HepG2 (cell line): ENCODE measurements around the gene NDUFB5. TPM values are rescaled to one million over a fixed set of nuclear protein-coding genes. Genes with fewer than 3 reads are reported as not detected.

ENCODE experiments used
- GATAD1 ChIP-seq: IDR thresholded peaks from 2 replicates; pipeline ENCODE4 v1.6.1; 2016; ENCODE audit warnings: missing genetic modification reagents, missing compliant biosample characterization
- HNRNPH1 ChIP-seq: fragments of 200-400 bp; formaldehyde crosslinking; optimal IDR thresholded peaks from 2 replicates; pipeline ENCODE3; 2017; ENCODE audit warnings: mild to moderate bottlenecking, low read depth, low read length
- MTA1 ChIP-seq: sonication (generic); formaldehyde crosslinking; IDR thresholded peaks from 2 replicates; pipeline ENCODE4 v1.4.0; 2020; ENCODE audit warnings: missing genetic modification reagents, mild to moderate bottlenecking, borderline replicate concordance
- POLR2A ChIP-seq, 2 experiments: IDR thresholded peaks; 2 replicates each; pipeline ENCODE4 v1.6.1; 2011; ENCODE audit warnings: low read depth in 2 of 2, low read length in 2 of 2, mild to moderate bottlenecking in 1 of 2, moderate library complexity in 1 of 2; ENCODE audit not compliant: insufficient read depth in 1 of 2
- TAF15 ChIP-seq: fragments of 200-400 bp; formaldehyde crosslinking; IDR thresholded peaks from one replicate; pipeline ENCODE4 v1.6.1; 2018; ENCODE audit warnings: mild to moderate bottlenecking, low read depth, low read length; ENCODE audit not compliant: poor library complexity, severe bottlenecking
- ZNF543 ChIP-seq: sonication (generic); formaldehyde crosslinking; IDR thresholded peaks from 2 replicates; pipeline ENCODE4 v1.4.0; 2020; ENCODE audit warnings: mild to moderate bottlenecking, missing genetic modification reagents
- ZNF557 ChIP-seq: sonication (generic); formaldehyde crosslinking; IDR thresholded peaks from 2 replicates; pipeline ENCODE4 v1.4.0; 2020; ENCODE audit warnings: missing genetic modification reagents
- ZNF619 ChIP-seq: sonication (generic); formaldehyde crosslinking; IDR thresholded peaks from 2 replicates; pipeline ENCODE4 v1.4.0; 2020; ENCODE audit warnings: mild to moderate bottlenecking, missing genetic modification reagents
- ZNF713 ChIP-seq: sonication (generic); formaldehyde crosslinking; IDR thresholded peaks from 2 replicates; pipeline ENCODE4 v1.4.0; 2020; ENCODE audit warnings: mild to moderate bottlenecking, missing genetic modification reagents
- ZNF839 ChIP-seq: sonication (generic); formaldehyde crosslinking; IDR thresholded peaks from 2 replicates; pipeline ENCODE4 v1.4.0; 2020; ENCODE audit warnings: missing genetic modification reagents, mild to moderate bottlenecking, borderline replicate concordance
- polyA plus RNA-seq, 8 experiments: library from polyadenylated mRNA; depleted of rRNA in 3 of 8; stranded (reverse) in 7 of 8; unstranded in 1 of 8; fragments of >200 nt; fragmentation: Illumina TruSeq in 4 of 8; extraction: Trizol in 4 of 8; gene quantifications; 2 replicates each; pipeline versions ENCODE4 v1.2.1 to v1.2.3, GENCODE V29; 2011 to 2016; ENCODE audit warnings: low read depth in 4 of 8, missing spikeins in 1 of 8, mixed read lengths in 1 of 8; ENCODE audit not compliant: insufficient read depth in 1 of 8
- total RNA-seq, 5 experiments: library from RNA; depleted of rRNA; stranded (reverse); fragments of >200 nt; fragmentation: Illumina TruSeq; extraction: Trizol; gene quantifications; 2 replicates each; pipeline ENCODE4 v1.2.3, GENCODE V29; 2016; ENCODE audit warnings: low read depth in 1 of 5
- TF ChIP-seq, protein P1 (sequence below): sonication (generic); formaldehyde crosslinking; IDR thresholded peaks from 2 replicates; pipeline ENCODE4 v1.4.0; 2020; ENCODE audit warnings: missing genetic modification reagents
- TF ChIP-seq, protein P2 (sequence below): sonication (generic); formaldehyde crosslinking; IDR thresholded peaks from 2 replicates; pipeline ENCODE4 v1.9.0; 2021; ENCODE audit warnings: missing genetic modification reagents, borderline replicate concordance
- TF ChIP-seq, protein P3 (sequence below): sonication (generic); formaldehyde crosslinking; IDR thresholded peaks from 2 replicates; pipeline ENCODE4 v1.8.0; 2022; ENCODE audit warnings: low read depth, missing genetic modification reagents
- TF ChIP-seq, protein P4 (sequence below): sonication (generic); formaldehyde crosslinking; IDR thresholded peaks from 2 replicates; pipeline ENCODE4 v1.8.0; 2022; ENCODE audit warnings: missing genetic modification reagents, low read depth, mild to moderate bottlenecking, borderline replicate concordance
- TF ChIP-seq, protein P5 (sequence below): sonication (generic); formaldehyde crosslinking; IDR thresholded peaks from 2 replicates; pipeline ENCODE4 v1.4.0; 2020; ENCODE audit warnings: missing genetic modification reagents, mild to moderate bottlenecking, borderline replicate concordance
- TF ChIP-seq, protein P6 (sequence below): sonication (generic); formaldehyde crosslinking; IDR thresholded peaks from 2 replicates; pipeline ENCODE4 v1.8.0; 2022; ENCODE audit warnings: mild to moderate bottlenecking, missing genetic modification reagents, moderate library complexity

Gene NDUFB5
- total and polyA plus RNA-seq, 2 of the 13 experiments (the other 11 are each of a cell fraction or from before 2014, with no cell fraction given) = 43.3 to 120 TPM

DNA sequence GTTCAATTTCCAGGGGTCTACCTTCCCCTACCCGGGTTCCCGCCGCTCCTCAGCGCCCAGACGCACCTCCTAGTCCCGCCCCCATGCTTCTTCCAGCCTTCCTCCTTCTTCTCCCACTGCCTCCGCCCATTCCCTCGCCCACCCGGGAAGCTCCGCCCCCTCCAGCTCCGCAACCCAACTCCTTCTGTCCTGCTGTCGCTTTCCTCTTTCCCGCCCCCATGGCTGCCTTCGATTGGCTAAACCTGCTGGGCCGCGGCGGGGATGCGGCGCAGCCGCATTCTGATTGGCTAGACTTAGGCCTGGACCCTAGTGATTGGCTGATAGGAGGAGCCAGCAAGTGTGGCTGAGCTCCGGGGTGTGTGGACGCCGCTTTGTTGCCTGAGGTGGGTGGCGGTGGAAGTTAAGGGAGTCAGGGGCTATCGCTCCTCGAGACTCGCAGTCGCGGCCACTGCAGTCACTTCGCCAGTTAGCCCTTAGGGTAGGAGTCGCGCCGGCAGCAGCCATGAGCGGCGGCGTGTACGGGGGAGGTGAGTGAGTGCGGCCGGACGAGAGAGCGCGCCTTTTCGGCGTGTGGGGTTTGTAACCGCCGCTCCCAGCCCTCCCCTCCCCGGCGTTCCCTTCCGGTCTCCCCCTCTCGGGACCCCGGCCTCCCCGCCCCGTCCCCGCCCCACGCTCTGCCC lies 41.9 kb upstream of the NDUFB5 start, which contains the start of gene ACTL6A (continued):
- TF ChIP-seq, protein P1, sequence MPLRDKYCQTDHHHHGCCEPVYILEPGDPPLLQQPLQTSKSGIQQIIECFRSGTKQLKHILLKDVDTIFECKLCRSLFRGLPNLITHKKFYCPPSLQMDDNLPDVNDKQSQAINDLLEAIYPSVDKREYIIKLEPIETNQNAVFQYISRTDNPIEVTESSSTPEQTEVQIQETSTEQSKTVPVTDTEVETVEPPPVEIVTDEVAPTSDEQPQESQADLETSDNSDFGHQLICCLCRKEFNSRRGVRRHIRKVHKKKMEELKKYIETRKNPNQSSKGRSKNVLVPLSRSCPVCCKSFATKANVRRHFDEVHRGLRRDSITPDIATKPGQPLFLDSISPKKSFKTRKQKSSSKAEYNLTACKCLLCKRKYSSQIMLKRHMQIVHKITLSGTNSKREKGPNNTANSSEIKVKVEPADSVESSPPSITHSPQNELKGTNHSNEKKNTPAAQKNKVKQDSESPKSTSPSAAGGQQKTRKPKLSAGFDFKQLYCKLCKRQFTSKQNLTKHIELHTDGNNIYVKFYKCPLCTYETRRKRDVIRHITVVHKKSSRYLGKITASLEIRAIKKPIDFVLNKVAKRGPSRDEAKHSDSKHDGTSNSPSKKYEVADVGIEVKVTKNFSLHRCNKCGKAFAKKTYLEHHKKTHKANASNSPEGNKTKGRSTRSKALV (CRISPR knock-in tag) = no peak
- TF ChIP-seq, protein P2, sequence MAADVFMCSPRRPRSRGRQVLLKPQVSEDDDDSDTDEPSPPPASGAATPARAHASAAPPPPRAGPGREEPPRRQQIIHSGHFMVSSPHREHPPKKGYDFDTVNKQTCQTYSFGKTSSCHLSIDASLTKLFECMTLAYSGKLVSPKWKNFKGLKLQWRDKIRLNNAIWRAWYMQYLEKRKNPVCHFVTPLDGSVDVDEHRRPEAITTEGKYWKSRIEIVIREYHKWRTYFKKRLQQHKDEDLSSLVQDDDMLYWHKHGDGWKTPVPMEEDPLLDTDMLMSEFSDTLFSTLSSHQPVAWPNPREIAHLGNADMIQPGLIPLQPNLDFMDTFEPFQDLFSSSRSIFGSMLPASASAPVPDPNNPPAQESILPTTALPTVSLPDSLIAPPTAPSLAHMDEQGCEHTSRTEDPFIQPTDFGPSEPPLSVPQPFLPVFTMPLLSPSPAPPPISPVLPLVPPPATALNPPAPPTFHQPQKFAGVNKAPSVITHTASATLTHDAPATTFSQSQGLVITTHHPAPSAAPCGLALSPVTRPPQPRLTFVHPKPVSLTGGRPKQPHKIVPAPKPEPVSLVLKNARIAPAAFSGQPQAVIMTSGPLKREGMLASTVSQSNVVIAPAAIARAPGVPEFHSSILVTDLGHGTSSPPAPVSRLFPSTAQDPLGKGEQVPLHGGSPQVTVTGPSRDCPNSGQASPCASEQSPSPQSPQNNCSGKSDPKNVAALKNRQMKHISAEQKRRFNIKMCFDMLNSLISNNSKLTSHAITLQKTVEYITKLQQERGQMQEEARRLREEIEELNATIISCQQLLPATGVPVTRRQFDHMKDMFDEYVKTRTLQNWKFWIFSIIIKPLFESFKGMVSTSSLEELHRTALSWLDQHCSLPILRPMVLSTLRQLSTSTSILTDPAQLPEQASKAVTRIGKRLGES (CRISPR knock-in tag) = no peak
- TF ChIP-seq ZNF619 (CRISPR knock-in tag) = 0 out of 2 replicates have a peak, but pooled peaks have one; percentile 26
- TF ChIP-seq TAF15 = peak; percentile 67
- TF ChIP-seq POLR2A (IDR thresholded peaks at IDR 0.05; ENCODE audit: insufficient read depth in 1 of 2, low read depth in 2 of 2, low read length in 2 of 2) = peak; percentile 89
- TF ChIP-seq, protein P3, sequence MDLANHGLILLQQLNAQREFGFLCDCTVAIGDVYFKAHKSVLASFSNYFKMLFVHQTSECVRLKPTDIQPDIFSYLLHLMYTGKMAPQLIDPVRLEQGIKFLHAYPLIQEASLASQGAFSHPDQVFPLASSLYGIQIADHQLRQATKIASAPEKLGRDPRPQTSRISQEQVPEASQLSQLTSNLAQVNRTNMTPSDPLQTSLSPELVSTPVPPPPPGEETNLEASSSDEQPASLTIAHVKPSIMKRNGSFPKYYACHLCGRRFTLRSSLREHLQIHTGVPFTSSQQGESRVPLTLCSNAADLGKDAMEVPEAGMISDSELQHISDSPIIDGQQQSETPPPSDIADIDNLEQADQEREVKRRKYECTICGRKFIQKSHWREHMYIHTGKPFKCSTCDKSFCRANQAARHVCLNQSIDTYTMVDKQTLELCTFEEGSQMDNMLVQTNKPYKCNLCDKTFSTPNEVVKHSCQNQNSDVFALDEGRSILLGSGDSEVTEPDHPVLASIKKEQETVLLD (CRISPR knock-in tag) = no peak
- TF ChIP-seq ZNF557 (CRISPR knock-in tag) = no peak
- no peak for TF ChIP-seq MTA1 (CRISPR knock-in tag)
- TF ChIP-seq ZNF543 = 0 out of 2 replicates have a peak, but pooled peaks have one; percentile 35
- TF ChIP-seq, protein P4, sequence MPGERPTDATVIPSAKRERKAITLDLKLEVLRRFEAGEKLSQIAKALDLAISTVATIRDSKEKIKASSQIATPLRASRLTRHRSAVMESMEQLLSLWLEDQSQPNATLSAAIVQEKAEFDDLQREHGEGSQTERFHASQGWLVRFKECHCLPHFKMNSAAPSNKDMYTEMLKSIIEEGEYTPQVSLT (CRISPR knock-in tag) = no peak
- TF ChIP-seq ZNF839 = no peak
- no peak for TF ChIP-seq ZNF713 (CRISPR knock-in tag)
- TF ChIP-seq, protein P5, sequence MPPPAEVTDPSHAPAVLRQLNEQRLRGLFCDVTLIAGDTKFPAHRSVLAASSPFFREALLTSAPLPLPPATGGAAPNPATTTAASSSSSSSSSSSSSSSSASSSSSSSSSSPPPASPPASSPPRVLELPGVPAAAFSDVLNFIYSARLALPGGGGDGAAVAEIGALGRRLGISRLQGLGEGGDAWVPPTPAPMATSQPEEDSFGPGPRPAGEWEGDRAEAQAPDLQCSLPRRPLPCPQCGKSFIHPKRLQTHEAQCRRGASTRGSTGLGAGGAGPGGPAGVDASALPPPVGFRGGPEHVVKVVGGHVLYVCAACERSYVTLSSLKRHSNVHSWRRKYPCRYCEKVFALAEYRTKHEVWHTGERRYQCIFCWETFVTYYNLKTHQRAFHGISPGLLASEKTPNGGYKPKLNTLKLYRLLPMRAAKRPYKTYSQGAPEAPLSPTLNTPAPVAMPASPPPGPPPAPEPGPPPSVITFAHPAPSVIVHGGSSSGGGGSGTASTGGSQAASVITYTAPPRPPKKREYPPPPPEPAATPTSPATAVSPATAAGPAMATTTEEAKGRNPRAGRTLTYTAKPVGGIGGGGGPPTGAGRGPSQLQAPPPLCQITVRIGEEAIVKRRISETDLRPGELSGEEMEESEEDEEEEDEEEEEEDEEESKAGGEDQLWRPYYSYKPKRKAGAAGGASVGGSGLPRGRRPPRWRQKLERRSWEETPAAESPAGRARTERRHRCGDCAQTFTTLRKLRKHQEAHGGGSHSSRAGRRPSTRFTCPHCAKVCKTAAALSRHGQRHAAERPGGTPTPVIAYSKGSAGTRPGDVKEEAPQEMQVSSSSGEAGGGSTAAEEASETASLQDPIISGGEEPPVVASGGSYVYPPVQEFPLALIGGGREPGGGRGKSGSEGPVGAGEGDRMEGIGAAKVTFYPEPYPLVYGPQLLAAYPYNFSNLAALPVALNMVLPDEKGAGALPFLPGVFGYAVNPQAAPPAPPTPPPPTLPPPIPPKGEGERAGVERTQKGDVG (CRISPR knock-in tag) = no peak; the same call in 1 of the 2 replicates
- no peak for TF ChIP-seq HNRNPH1
- TF ChIP-seq, protein P6, sequence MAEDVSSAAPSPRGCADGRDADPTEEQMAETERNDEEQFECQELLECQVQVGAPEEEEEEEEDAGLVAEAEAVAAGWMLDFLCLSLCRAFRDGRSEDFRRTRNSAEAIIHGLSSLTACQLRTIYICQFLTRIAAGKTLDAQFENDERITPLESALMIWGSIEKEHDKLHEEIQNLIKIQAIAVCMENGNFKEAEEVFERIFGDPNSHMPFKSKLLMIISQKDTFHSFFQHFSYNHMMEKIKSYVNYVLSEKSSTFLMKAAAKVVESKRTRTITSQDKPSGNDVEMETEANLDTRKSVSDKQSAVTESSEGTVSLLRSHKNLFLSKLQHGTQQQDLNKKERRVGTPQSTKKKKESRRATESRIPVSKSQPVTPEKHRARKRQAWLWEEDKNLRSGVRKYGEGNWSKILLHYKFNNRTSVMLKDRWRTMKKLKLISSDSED (CRISPR knock-in tag) = no peak
- TF ChIP-seq GATAD1 (CRISPR knock-in tag) = peak; percentile 80
